Body of pancreas (tissue), 4 donors: ENCODE data around the gene ZNF324B.

Source experiments
- POLR2A ChIP-seq, 3 donors: fragments of 450-650 bp; IDR thresholded peaks; one replicate each; pipeline ENCODE4 v1.6.1; 2016; ENCODE audit warnings: antibody characterized with exemption in 3 of 3, mild to moderate bottlenecking in 2 of 3
- TF ChIP-seq, protein P1 (sequence below), 7 experiments: fragments of 450-650 bp in 4 of 7; fragments of 200-600 bp in 3 of 7; sonication (generic) in 3 of 7; IDR thresholded peaks; one replicate each; pipeline ENCODE4 v1.5.1; 2016 to 2019; ENCODE audit warnings: antibody characterized with exemption in 7 of 7

DNA sequence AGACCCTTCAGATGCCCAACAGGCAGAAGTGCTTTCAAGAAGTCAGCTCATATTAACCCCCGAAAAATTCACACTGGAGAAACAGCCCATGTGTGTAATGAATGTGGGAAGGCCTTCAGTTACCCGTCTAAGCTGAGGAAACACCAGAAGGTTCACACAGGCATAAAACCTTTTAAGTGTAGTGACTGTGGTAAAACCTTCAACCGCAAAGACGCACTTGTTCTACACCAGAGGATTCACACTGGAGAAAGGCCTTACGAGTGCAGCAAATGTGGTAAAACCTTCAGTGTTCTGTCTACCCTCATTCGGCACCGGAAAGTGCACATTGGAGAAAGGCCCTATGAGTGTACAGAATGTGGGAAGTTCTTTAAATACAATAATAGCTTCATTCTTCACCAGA lies 34.4 kb upstream of the ZNF324B start:
- TF ChIP-seq, protein P1, sequence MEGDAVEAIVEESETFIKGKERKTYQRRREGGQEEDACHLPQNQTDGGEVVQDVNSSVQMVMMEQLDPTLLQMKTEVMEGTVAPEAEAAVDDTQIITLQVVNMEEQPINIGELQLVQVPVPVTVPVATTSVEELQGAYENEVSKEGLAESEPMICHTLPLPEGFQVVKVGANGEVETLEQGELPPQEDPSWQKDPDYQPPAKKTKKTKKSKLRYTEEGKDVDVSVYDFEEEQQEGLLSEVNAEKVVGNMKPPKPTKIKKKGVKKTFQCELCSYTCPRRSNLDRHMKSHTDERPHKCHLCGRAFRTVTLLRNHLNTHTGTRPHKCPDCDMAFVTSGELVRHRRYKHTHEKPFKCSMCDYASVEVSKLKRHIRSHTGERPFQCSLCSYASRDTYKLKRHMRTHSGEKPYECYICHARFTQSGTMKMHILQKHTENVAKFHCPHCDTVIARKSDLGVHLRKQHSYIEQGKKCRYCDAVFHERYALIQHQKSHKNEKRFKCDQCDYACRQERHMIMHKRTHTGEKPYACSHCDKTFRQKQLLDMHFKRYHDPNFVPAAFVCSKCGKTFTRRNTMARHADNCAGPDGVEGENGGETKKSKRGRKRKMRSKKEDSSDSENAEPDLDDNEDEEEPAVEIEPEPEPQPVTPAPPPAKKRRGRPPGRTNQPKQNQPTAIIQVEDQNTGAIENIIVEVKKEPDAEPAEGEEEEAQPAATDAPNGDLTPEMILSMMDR (IDR thresholded peaks at IDR 0.05) = no peak
- TF ChIP-seq POLR2A (IDR thresholded peaks at IDR 0.05) = no peak
